ENCODE results near the gene HOXA11. TPM values are rescaled to one million over a fixed set of nuclear protein-coding genes. Genes with fewer than 3 reads are reported as not detected.

HOXA11 gene
- total RNA-seq, 3 donors from 2014 or later (not counting 1 experiment from before 2014, with no cell fraction given), result not detected

GRCh38 chr7:27167916-27168264 lies 17.1 kb downstream of the HOXA11 start:
- Mint-ChIP-seq H3K27ac (peak overlapping the region in 1 of 2 donors; percentile 46), H3K9me3 (no peaks in the 10 kb centered on the region), H3K4me3 (no peak overlapping the region), H3K36me3 (peaks cover 20% of the 10 kb centered on the region), H3K4me1 (peaks cover 44 to 58% of the 10 kb centered on the region in 2 donors), H3K27me3 (ENCODE audit: low read depth in 2 of 2) (peaks cover 80% of the 10 kb centered on the region in 2 donors)
- no peaks in the 10 kb centered on the region for H3K36me3 ChIP-seq (ENCODE audit: control insufficient read depth, insufficient read depth, low read length)
- ATAC-seq, result no peak
- 35% methylated on average over 4 of the region's 4 CpGs for WGBS (ENCODE audit: insufficient coverage)
- H3K4me1 ChIP-seq (ENCODE audit: control insufficient read depth, insufficient read depth, low read length), result peaks cover 82% of the 10 kb centered on the region
- peak overlapping the region; percentile 57 for H3K27ac ChIP-seq (ENCODE audit: low read length)
- TF ChIP-seq CTCF (IDR thresholded peaks at IDR 0.05), result no peak
- DNase-seq, result no peak
- peaks cover 84% of the 10 kb centered on the region for H3K27me3 ChIP-seq (ENCODE audit: control insufficient read depth, insufficient read depth, low read length)
- no peak overlapping the region for H3K4me3 ChIP-seq (ENCODE audit: low read length)
- intact Hi-C loops (cut with micrococcal nuclease), result loop anchor here (10.0 kb wide), 1 partner anchor 77 kb away; the partner anchor contains the start of gene EVX1
- no peaks in the 10 kb centered on the region for H3K9me3 ChIP-seq (ENCODE audit: control insufficient read depth, insufficient read depth, low read length)

GRCh38 chr7:27166531-27167505 lies 18.2 kb downstream of the HOXA11 start:
- no peak for ATAC-seq
- Histone ChIP-seq H3K9me3 (ENCODE audit: control insufficient read depth, insufficient read depth, low read length) (no peaks in the 10 kb centered on the region), H3K4me3 (ENCODE audit: low read length) (peak overlapping the region; percentile 40), H3K36me3 (ENCODE audit: control insufficient read depth, insufficient read depth, low read length) (no peaks in the 10 kb centered on the region), H3K27me3 (ENCODE audit: control insufficient read depth, insufficient read depth, low read length) (peaks cover 78% of the 10 kb centered on the region), H3K27ac (ENCODE audit: low read length) (no peak overlapping the region), H3K4me1 (ENCODE audit: control insufficient read depth, insufficient read depth, low read length) (peaks cover 73% of the 10 kb centered on the region)
- Mint-ChIP-seq H3K4me1 (peaks cover 36 to 48% of the 10 kb centered on the region in 2 donors), H3K9me3 (no peaks in the 10 kb centered on the region), H3K4me3 (peak overlapping the region; percentile 78), H3K27ac (peak overlapping the region; percentile 46 to 65), H3K27me3 (ENCODE audit: low read depth in 2 of 2) (peaks cover 82% of the 10 kb centered on the region in 2 donors), H3K36me3 (peaks cover 14% of the 10 kb centered on the region)
- WGBS (ENCODE audit: insufficient coverage), result 24% methylated on average over 50 of the region's 50 CpGs
- intact Hi-C loops (cut with micrococcal nuclease), result loop anchor here (10.0 kb wide), 1 partner anchor 78 kb away; the partner anchor contains the start of gene EVX1
- no peak for TF ChIP-seq CTCF (IDR thresholded peaks at IDR 0.05)
- peak in 1 of 2 donors; percentile 23 for DNase-seq

- peak in 1 of 2 donors; percentile 49 for DNase-seq
- peaks cover 72% of the 10 kb centered on the region for H3K4me1 ChIP-seq (ENCODE audit: control insufficient read depth, insufficient read depth, low read length)
- Mint-ChIP-seq H3K4me3 (peak overlapping the region; percentile 87), H3K4me1 (peaks cover 28 to 44% of the 10 kb centered on the region in 2 donors), H3K27ac (peak overlapping the region in 1 of 2 donors; percentile 69), H3K27me3 (ENCODE audit: low read depth in 2 of 2) (peaks cover 75 to 76% of the 10 kb centered on the region in 2 donors), H3K9me3 (no peaks in the 10 kb centered on the region), H3K36me3 (peaks cover 7% of the 10 kb centered on the region)
- H3K36me3 ChIP-seq (ENCODE audit: control insufficient read depth, insufficient read depth, low read length), result no peaks in the 10 kb centered on the region
- ATAC-seq, result no peak
- intact Hi-C loops (cut with micrococcal nuclease), result loop anchor here (2.0 to 10.0 kb wide), 3 partner anchors 19 to 1309 kb away; partner anchors contain the start of genes EVX1 and HOXA11
- H3K9me3 ChIP-seq (ENCODE audit: control insufficient read depth, insufficient read depth, low read length), result no peaks in the 10 kb centered on the region
- H3K4me3 ChIP-seq (ENCODE audit: low read length), result peak overlapping the region; percentile 40
- no peak overlapping the region for H3K27ac ChIP-seq (ENCODE audit: low read length)
- no peak for TF ChIP-seq CTCF (IDR thresholded peaks at IDR 0.05)
- 5% methylated on average over 46 of the region's 46 CpGs for WGBS (ENCODE audit: insufficient coverage)
- H3K27me3 ChIP-seq (ENCODE audit: control insufficient read depth, insufficient read depth, low read length), result peaks cover 74% of the 10 kb centered on the region
These were observed 19.0 kb downstream of the HOXA11 start for GRCh38 chr7:27165996-27166530.

All from natural killer cell (primary cell).